Body of pancreas (tissue), 4 donors: Measurements from ENCODE around the gene TLR4. TPM values are rescaled to one million over a fixed set of nuclear protein-coding genes. Genes with fewer than 3 reads are reported as not detected.

Source experiments
- ATAC-seq: fragments of 150-250 bp; one replicate; pipeline ENCODE4 v1.9.1; 2016
- DNase-seq, 4 donors: peaks; one replicate each; pipeline ENCODE4 v3.0.0-alpha.2; 2019
- H3K27ac ChIP-seq, 4 donors: fragments of 200-600 bp; sonication (generic); 1 replicate in 3 of 4; 2 replicates in 1 of 4; pipeline versions ENCODE4 v1.5.1 to v1.6.1; 2016 to 2019; ENCODE audit warnings: mild to moderate bottlenecking in 1 of 4, mixed read lengths in 1 of 4, moderate library complexity in 1 of 4
- H3K27me3 ChIP-seq, 2 donors: fragments of 200-600 bp; sonication (generic); one replicate each; pipeline ENCODE4 v1.6.0; 2016; ENCODE audit warnings: mild to moderate bottlenecking in 1 of 2
- H3K36me3 ChIP-seq, 2 donors: fragments of 200-600 bp; sonication (generic); replicated peaks in 1 of 2; 2 replicates each; pipeline ENCODE4 v1.5.1; 2016; ENCODE audit warnings: low read depth in 2 of 2; ENCODE audit not compliant: insufficient read depth in 1 of 2
- H3K4me1 ChIP-seq: fragments of 200-600 bp; sonication (generic); one replicate; pipeline ENCODE4 v1.6.0; 2016
- H3K4me3 ChIP-seq, 2 donors: fragments of 200-600 bp; sonication (generic); 1 replicate in 1 of 2; 2 replicates in 1 of 2; pipeline ENCODE4 v1.5.1; 2016 to 2019
- H3K9me3 ChIP-seq, 3 donors: fragments of 200-600 bp; sonication (generic); 1 replicate in 2 of 3; 2 replicates in 1 of 3; pipeline ENCODE4 v1.5.1; 2016
- CTCF ChIP-seq, 7 experiments: fragments of 450-650 bp in 4 of 7; fragments of 200-600 bp in 3 of 7; sonication (generic) in 3 of 7; IDR thresholded peaks; one replicate each; pipeline ENCODE4 v1.5.1; 2016 to 2019; ENCODE audit warnings: antibody characterized with exemption in 7 of 7
- POLR2A ChIP-seq, 3 donors: fragments of 450-650 bp; IDR thresholded peaks; one replicate each; pipeline ENCODE4 v1.6.1; 2016; ENCODE audit warnings: antibody characterized with exemption in 3 of 3, mild to moderate bottlenecking in 2 of 3
- WGBS, 2 donors: methylation state at CpG; one replicate each; pipeline ENCODE4 v1.1.5; 2017; 5-methylcytosine and 5-hydroxymethylcytosine counted together
- intact Hi-C: fragments of 100-400 bp; cut with DNase I; formaldehyde crosslinking; loops from one replicate; pipeline ENCODE4 v1.15.1; 2023
- small RNA-seq: library from RNA; depleted of rRNA; stranded (forward); fragments of <200 nt; gene quantifications from one replicate; pipeline ENCODE3, GENCODE V24; 2016
- total RNA-seq, 2 donors: library from RNA; depleted of rRNA; stranded (reverse); fragments of >200 nt; gene quantifications; one replicate each; pipeline ENCODE4 v1.1.0, GENCODE V29; 2016

TLR4 gene
- total RNA-seq, 2 donors from 2014 or later: 5.2 to 7.6 TPM

GRCh38 chr9:117772960-117773359 lies 68.8 kb downstream of the TLR4 start:
- H3K27me3 ChIP-seq: no peaks in the 10 kb centered on the region
- no peaks in the 10 kb centered on the region for H3K4me1 ChIP-seq
- TF ChIP-seq CTCF (IDR thresholded peaks at IDR 0.05) (no peak), POLR2A (IDR thresholded peaks at IDR 0.05) (no peak)
- H3K36me3 ChIP-seq: no peaks in the 10 kb centered on the region
- no peak overlapping the region for H3K27ac ChIP-seq
- no peak overlapping the region for H3K4me3 ChIP-seq
- DNase-seq: no peak
- intact Hi-C loops: no loop called here
- WGBS, 2 donors: 48 to 54% methylated on average over 3 of the region's 3 CpGs
- no peaks in the 10 kb centered on the region for H3K9me3 ChIP-seq
- no peak for ATAC-seq

Small RNA genes lying within 50 kb of the gene (small RNA-seq; reads per million reads assigned to genes)
- gene RNU6-1082P: not detected
